ENCODE measurements around the gene DNAH1. TPM values are rescaled to one million over a fixed set of nuclear protein-coding genes. Genes with fewer than 3 reads are reported as not detected.

Gene DNAH1
- total RNA-seq, 1 experiment from 2014 or later, result 5.5 TPM

DNA sequence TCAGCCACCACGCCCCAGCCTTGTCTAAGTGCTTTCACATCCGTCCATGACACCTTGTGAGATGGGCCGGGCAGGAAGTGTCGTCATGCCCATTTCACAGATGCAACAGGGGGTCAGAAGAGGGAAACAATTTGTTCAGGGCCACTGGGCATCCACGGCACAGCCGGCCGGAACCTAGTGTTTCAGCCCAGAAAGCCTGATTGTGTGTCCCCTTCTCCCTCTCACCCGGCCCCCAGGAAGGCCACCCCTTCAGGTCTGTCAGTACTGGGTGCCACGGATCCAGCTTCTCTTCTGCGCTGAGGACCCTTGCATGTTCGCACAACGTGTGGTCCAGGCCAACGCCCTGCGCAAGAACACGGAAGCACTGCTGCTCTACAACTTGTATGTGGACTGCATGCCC lies 15.8 kb downstream of the DNAH1 start:
- no peaks in the 10 kb centered on the region for H3K9me2 ChIP-seq (ENCODE audit: insufficient read depth)
- intact Hi-C loops (cut with micrococcal nuclease), result no loop called here
- POLR2A ChIA-PET, result no interaction called here
- H3K27ac ChIP-seq (ENCODE audit: low read depth, low read length), result no peak overlapping the region
- no peaks in the 10 kb centered on the region for H4K20me1 ChIP-seq (ENCODE audit: insufficient read depth)
- ATAC-seq (no peak), DNase-seq (ENCODE audit: low read depth, low spot score) (no peak)
- no peaks in the 10 kb centered on the region for H3K79me2 ChIP-seq (ENCODE audit: insufficient read depth, low read length)
- RAD21 ChIA-PET (ENCODE audit: low non-redundant PET in 1 of 2, low total read pairs in 2 of 2, uncharacterized antibody in 2 of 2, unreplicated experiment in 2 of 2), result no interaction called here
- TF ChIP-seq, protein P1, sequence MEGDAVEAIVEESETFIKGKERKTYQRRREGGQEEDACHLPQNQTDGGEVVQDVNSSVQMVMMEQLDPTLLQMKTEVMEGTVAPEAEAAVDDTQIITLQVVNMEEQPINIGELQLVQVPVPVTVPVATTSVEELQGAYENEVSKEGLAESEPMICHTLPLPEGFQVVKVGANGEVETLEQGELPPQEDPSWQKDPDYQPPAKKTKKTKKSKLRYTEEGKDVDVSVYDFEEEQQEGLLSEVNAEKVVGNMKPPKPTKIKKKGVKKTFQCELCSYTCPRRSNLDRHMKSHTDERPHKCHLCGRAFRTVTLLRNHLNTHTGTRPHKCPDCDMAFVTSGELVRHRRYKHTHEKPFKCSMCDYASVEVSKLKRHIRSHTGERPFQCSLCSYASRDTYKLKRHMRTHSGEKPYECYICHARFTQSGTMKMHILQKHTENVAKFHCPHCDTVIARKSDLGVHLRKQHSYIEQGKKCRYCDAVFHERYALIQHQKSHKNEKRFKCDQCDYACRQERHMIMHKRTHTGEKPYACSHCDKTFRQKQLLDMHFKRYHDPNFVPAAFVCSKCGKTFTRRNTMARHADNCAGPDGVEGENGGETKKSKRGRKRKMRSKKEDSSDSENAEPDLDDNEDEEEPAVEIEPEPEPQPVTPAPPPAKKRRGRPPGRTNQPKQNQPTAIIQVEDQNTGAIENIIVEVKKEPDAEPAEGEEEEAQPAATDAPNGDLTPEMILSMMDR (IDR thresholded peaks at IDR 0.05 in 2 of 3, conservative IDR thresholded peaks at IDR 0.05 in 1 of 3; ENCODE audit: borderline replicate concordance in 1 of 3, insufficient read depth in 1 of 3, low read depth in 2 of 3, low read length in 2 of 3), result no peak
- TF ChIP-seq YY1 (IDR thresholded peaks at IDR 0.05; ENCODE audit: extremely low read depth, insufficient replicate concordance, low read depth, low read length) (no peak), FOSL1 (IDR thresholded peaks at IDR 0.05; ENCODE audit: low read depth) (no peak), EGR1 (IDR thresholded peaks at IDR 0.05; ENCODE audit: low read depth) (no peak), REST (IDR thresholded peaks at IDR 0.05; ENCODE audit: low read depth) (no peak), CEBPB (IDR thresholded peaks at IDR 0.05; ENCODE audit: low read depth) (no peak), ZFX (IDR thresholded peaks at IDR 0.05) (no peak), EZH2 (IDR thresholded peaks at IDR 0.05) (no peak), JUND (IDR thresholded peaks at IDR 0.05) (no peak), RAD21 (IDR thresholded peaks at IDR 0.05; ENCODE audit: low read depth) (no peak)
- TF ChIP-seq, protein P2, sequence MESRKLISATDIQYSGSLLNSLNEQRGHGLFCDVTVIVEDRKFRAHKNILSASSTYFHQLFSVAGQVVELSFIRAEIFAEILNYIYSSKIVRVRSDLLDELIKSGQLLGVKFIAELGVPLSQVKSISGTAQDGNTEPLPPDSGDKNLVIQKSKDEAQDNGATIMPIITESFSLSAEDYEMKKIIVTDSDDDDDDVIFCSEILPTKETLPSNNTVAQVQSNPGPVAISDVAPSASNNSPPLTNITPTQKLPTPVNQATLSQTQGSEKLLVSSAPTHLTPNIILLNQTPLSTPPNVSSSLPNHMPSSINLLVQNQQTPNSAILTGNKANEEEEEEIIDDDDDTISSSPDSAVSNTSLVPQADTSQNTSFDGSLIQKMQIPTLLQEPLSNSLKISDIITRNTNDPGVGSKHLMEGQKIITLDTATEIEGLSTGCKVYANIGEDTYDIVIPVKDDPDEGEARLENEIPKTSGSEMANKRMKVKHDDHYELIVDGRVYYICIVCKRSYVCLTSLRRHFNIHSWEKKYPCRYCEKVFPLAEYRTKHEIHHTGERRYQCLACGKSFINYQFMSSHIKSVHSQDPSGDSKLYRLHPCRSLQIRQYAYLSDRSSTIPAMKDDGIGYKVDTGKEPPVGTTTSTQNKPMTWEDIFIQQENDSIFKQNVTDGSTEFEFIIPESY (IDR thresholded peaks at IDR 0.05; ENCODE audit: extremely low read depth, insufficient replicate concordance, low read length), result no peak
- H3K9me3 ChIP-seq (ENCODE audit: control insufficient read depth in 1 of 2, insufficient read depth in 1 of 2, low read depth in 1 of 2, low read length in 2 of 2), result no peaks in the 10 kb centered on the region
- no peaks in the 10 kb centered on the region for H3K4me1 ChIP-seq (ENCODE audit: control insufficient read depth in 1 of 2, insufficient read depth in 2 of 2, low read length in 2 of 2)
- H3K36me3 ChIP-seq (ENCODE audit: control insufficient read depth in 1 of 2, insufficient read depth in 2 of 2, low read length in 2 of 2), result no peaks in the 10 kb centered on the region
- BruUV-seq (replicated peaks), result no TSS peak
- H2AFZ ChIP-seq (ENCODE audit: low read depth, low read length, poor library complexity, severe bottlenecking), result no peak overlapping the region
- CTCF ChIA-PET, result no interaction called here
- no peak overlapping the region for H3K4me2 ChIP-seq (ENCODE audit: low read length)
- no peak overlapping the region for H3K4me3 ChIP-seq (replicated peaks in 1 of 2; ENCODE audit: low read depth in 1 of 2, low read length in 2 of 2)
- no peaks in the 10 kb centered on the region for H3K27me3 ChIP-seq (ENCODE audit: insufficient read depth, low read length)
- no peak overlapping the region for H3K9ac ChIP-seq (ENCODE audit: low read length)
